Measurements from ENCODE around the gene PAQR9. TPM values are rescaled to one million over a fixed set of nuclear protein-coding genes. Genes with fewer than 3 reads are reported as not detected.

Gene PAQR9
- total RNA-seq, 1 donor from 2014 or later: not detected

DNA sequence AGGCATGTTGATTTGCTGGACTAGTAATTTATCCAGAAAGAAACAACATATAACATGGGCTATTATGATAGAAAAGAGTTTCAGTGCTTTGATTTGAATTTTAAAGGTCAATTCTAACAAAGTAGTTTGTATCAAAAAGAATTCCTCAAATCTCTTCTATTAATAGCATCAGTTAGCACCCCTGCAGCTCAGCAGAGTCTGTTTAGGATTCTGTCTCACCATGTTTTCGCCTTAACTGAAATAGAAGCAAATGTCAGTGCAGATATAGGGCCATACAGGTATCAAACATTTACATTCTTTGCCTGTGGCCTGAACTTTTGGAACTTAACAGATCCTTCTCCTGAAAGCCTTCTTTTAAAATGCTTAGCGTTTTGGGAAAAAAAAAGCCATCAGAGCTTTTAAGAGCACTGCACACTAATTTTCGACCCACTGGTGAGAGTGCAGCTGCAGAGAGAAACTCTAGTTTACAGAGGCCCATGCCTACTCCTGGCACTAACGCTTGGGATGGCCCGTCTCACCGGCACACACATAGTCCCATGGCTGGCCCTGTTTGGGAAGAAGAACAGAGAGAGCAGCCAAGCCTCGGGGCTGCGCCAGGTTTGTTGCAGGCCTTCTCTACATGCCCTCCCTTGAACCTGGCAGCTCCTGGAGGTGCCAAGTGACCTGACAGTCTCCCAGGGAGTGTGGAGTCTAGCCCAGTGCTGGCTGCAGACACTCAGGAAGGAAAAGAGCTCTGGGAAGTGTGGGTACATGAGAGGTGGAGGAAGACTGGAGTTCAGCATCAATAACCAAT is 9.9 kb upstream of the PAQR9 start:
- Mint-ChIP-seq H3K4me3 (no peak overlapping the region), H3K9me3 (no peaks in the 10 kb centered on the region), H3K4me1 (no peaks in the 10 kb centered on the region), H3K27me3 (peaks cover 36% of the 10 kb centered on the region), H3K36me3 (ENCODE audit: low read depth) (no peaks in the 10 kb centered on the region), H3K27ac (no peak overlapping the region)
- no peak for DNase-seq
- intact Hi-C loops (cut with micrococcal nuclease): no loop called here

DNA sequence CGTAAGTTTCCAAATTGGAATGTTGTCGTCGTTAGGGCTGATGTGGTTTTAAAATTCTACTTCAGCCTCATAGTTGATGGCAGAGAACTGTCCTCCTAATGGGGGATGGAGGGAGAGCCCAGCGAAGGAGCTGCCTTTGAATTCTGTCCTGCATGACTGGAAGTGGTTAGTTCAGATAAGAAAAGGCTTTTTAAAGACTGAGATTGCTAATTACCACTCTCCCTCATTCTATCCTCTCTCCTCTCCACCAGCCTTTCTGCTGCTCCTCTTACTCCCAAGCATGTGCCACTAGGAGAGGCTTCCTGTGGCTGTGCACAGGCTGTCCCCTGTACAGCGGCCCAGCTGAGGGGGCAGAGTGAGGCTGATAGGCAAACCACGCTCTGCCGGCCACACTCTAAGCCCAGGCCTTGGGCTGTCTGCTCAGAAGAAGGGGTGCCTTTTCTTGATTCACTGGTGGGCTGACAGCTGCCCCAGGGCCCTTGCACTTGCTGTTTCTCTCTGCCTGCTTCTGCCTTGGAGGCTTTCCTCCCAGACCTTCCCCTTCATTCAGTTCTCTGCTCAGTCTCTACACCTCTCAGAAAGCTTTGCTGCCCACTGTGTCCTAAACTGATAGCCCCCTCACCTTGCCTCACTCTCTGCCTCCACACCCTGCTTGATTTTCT is 8.7 kb upstream of the PAQR9 start:
- no peaks in the 10 kb centered on the region for H3K36me3 Mint-ChIP-seq (ENCODE audit: low read depth)
- no peak for DNase-seq
- no peaks in the 10 kb centered on the region for H3K4me1 Mint-ChIP-seq
- H3K27me3 Mint-ChIP-seq: peaks cover 40% of the 10 kb centered on the region
- no peak overlapping the region for H3K4me3 Mint-ChIP-seq
- H3K9me3 Mint-ChIP-seq: no peaks in the 10 kb centered on the region
- no peak overlapping the region for H3K27ac Mint-ChIP-seq
- intact Hi-C loops (cut with micrococcal nuclease): no loop called here

DNA sequence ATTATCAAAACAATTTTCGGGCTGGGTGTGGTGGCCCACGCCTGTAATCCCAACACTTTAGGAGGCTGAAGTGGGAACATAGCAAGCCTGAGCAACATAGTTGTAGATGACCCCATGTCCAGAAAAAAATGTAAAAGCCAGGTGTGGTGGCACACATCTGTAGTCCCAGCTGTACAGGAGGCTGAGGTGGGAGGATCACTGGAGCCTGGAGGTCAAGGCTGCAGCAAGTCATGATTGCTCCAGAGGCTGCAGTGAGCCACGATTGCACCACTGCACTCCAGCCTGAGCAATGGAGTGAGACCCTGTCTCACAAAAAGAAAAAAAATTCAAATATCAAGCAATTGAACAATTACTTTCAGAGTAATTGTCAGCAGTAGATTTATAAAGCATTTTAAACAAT is 8.0 kb upstream of the PAQR9 start:
- H3K9me3 Mint-ChIP-seq: no peaks in the 10 kb centered on the region
- no peaks in the 10 kb centered on the region for H3K36me3 Mint-ChIP-seq (ENCODE audit: low read depth)
- H3K4me1 Mint-ChIP-seq: no peaks in the 10 kb centered on the region
- no peak for DNase-seq
- intact Hi-C loops (cut with micrococcal nuclease): no loop called here
- no peak overlapping the region for H3K4me3 Mint-ChIP-seq
- peaks cover 42% of the 10 kb centered on the region for H3K27me3 Mint-ChIP-seq
- no peak overlapping the region for H3K27ac Mint-ChIP-seq

GRCh38 chr3:142968319-142969025 is 5.0 kb upstream of the PAQR9 start:
- DNase-seq: no peak
- Mint-ChIP-seq H3K36me3 (ENCODE audit: low read depth) (peaks cover 2% of the 10 kb centered on the region), H3K27me3 (peaks cover 58% of the 10 kb centered on the region), H3K9me3 (no peaks in the 10 kb centered on the region), H3K27ac (no peak overlapping the region), H3K4me1 (peaks cover 4% of the 10 kb centered on the region), H3K4me3 (no peak overlapping the region)
- intact Hi-C loops (cut with micrococcal nuclease): no loop called here

GRCh38 chr3:142966808-142967207 is 3.3 kb upstream of the PAQR9 start:
- intact Hi-C loops (cut with micrococcal nuclease): no loop called here
- Mint-ChIP-seq H3K36me3 (ENCODE audit: low read depth) (peaks cover 2% of the 10 kb centered on the region), H3K4me3 (no peak overlapping the region), H3K4me1 (peaks cover 5% of the 10 kb centered on the region), H3K27ac (no peak overlapping the region), H3K27me3 (peaks cover 62% of the 10 kb centered on the region), H3K9me3 (no peaks in the 10 kb centered on the region)
- no peak for DNase-seq

GRCh38 chr3:142965581-142965980 is 2.1 kb upstream of the PAQR9 start:
- Mint-ChIP-seq H3K4me1 (peaks cover 5% of the 10 kb centered on the region), H3K27me3 (peaks cover 69% of the 10 kb centered on the region), H3K36me3 (ENCODE audit: low read depth) (peaks cover 2% of the 10 kb centered on the region), H3K9me3 (no peaks in the 10 kb centered on the region), H3K4me3 (no peak overlapping the region), H3K27ac (no peak overlapping the region)
- DNase-seq: no peak
- intact Hi-C loops (cut with micrococcal nuclease): no loop called here

- peak overlapping the region; percentile 78 for H3K4me3 Mint-ChIP-seq
- DNase-seq: no peak
- peaks cover 2% of the 10 kb centered on the region for H3K36me3 Mint-ChIP-seq (ENCODE audit: low read depth)
- peaks cover 5% of the 10 kb centered on the region for H3K4me1 Mint-ChIP-seq
- no peaks in the 10 kb centered on the region for H3K9me3 Mint-ChIP-seq
- peaks cover 74% of the 10 kb centered on the region for H3K27me3 Mint-ChIP-seq
- intact Hi-C loops (cut with micrococcal nuclease): no loop called here
- no peak overlapping the region for H3K27ac Mint-ChIP-seq
Observed at GRCh38 chr3:142963234-142963515, 299 bp downstream of the PAQR9 start.

GRCh38 chr3:142962520-142963233 is 797 bp downstream of the PAQR9 start:
- DNase-seq: peak; percentile 60
- H3K36me3 Mint-ChIP-seq (ENCODE audit: low read depth): peaks cover 2% of the 10 kb centered on the region
- H3K27ac Mint-ChIP-seq: no peak overlapping the region
- no peaks in the 10 kb centered on the region for H3K9me3 Mint-ChIP-seq
- intact Hi-C loops (cut with micrococcal nuclease): no loop called here
- peaks cover 76% of the 10 kb centered on the region for H3K27me3 Mint-ChIP-seq
- H3K4me3 Mint-ChIP-seq: peak overlapping the region; percentile 78
- H3K4me1 Mint-ChIP-seq: peaks cover 5% of the 10 kb centered on the region

GRCh38 chr3:142962175-142962519 is 1.3 kb downstream of the PAQR9 start:
- peaks cover 2% of the 10 kb centered on the region for H3K36me3 Mint-ChIP-seq (ENCODE audit: low read depth)
- intact Hi-C loops (cut with micrococcal nuclease): no loop called here
- peak overlapping the region; percentile 78 for H3K4me3 Mint-ChIP-seq
- H3K27me3 Mint-ChIP-seq: peaks cover 78% of the 10 kb centered on the region
- H3K27ac Mint-ChIP-seq: no peak overlapping the region
- no peak for DNase-seq
- peaks cover 5% of the 10 kb centered on the region for H3K4me1 Mint-ChIP-seq
- H3K9me3 Mint-ChIP-seq: no peaks in the 10 kb centered on the region

DNA sequence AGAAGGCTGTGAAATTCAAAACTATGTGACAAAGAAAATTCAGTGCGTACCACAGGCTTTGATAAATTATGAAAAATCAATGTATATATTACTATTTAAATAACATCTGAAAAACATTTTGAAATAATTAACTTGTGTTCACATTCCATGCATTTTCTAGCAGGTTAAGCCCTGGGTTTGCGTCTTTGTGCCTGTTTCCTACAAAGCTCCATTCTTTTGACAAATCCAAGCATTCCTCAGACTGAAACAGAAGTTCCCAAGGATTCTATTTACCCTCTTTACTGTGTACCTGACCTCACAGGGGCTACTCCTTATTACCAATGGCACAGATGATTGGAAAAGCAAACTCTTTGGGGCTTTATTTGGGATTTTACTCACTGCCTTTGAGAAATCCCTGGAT is 1.9 kb downstream of the PAQR9 start:
- H3K27ac Mint-ChIP-seq: no peak overlapping the region
- no peaks in the 10 kb centered on the region for H3K9me3 Mint-ChIP-seq
- intact Hi-C loops (cut with micrococcal nuclease): no loop called here
- no peak for DNase-seq
- peaks cover 2% of the 10 kb centered on the region for H3K36me3 Mint-ChIP-seq (ENCODE audit: low read depth)
- H3K27me3 Mint-ChIP-seq: peaks cover 75% of the 10 kb centered on the region
- H3K4me1 Mint-ChIP-seq: peaks cover 5% of the 10 kb centered on the region
- H3K4me3 Mint-ChIP-seq: no peak overlapping the region

GRCh38 chr3:142960322-142960850 is 3.1 kb downstream of the PAQR9 start:
- H3K36me3 Mint-ChIP-seq (ENCODE audit: low read depth): peaks cover 2% of the 10 kb centered on the region
- intact Hi-C loops (cut with micrococcal nuclease): no loop called here
- DNase-seq: no peak
- H3K27ac Mint-ChIP-seq: no peak overlapping the region
- peaks cover 69% of the 10 kb centered on the region for H3K27me3 Mint-ChIP-seq
- no peaks in the 10 kb centered on the region for H3K9me3 Mint-ChIP-seq
- peaks cover 5% of the 10 kb centered on the region for H3K4me1 Mint-ChIP-seq
- H3K4me3 Mint-ChIP-seq: no peak overlapping the region

GRCh38 chr3:142958707-142959106 is 4.8 kb downstream of the PAQR9 start:
- no peaks in the 10 kb centered on the region for H3K36me3 Mint-ChIP-seq (ENCODE audit: low read depth)
- H3K4me1 Mint-ChIP-seq: peaks cover 2% of the 10 kb centered on the region
- peaks cover 64% of the 10 kb centered on the region for H3K27me3 Mint-ChIP-seq
- no peaks in the 10 kb centered on the region for H3K9me3 Mint-ChIP-seq
- intact Hi-C loops (cut with micrococcal nuclease): no loop called here
- no peak for DNase-seq
- no peak overlapping the region for H3K27ac Mint-ChIP-seq
- H3K4me3 Mint-ChIP-seq: no peak overlapping the region

GRCh38 chr3:142953443-142953842 is 10.0 kb downstream of the PAQR9 start:
- intact Hi-C loops (cut with micrococcal nuclease): no loop called here
- DNase-seq: no peak
- H3K9me3 Mint-ChIP-seq: no peaks in the 10 kb centered on the region
- no peaks in the 10 kb centered on the region for H3K4me1 Mint-ChIP-seq
- H3K36me3 Mint-ChIP-seq (ENCODE audit: low read depth): no peaks in the 10 kb centered on the region
- no peak overlapping the region for H3K4me3 Mint-ChIP-seq
- H3K27ac Mint-ChIP-seq: no peak overlapping the region
- H3K27me3 Mint-ChIP-seq: peaks cover 64% of the 10 kb centered on the region
